Measurements from ENCODE around the gene KRT27.
A peak's percentile ranks its signal among the peaks of the same experiment; 100 is the strongest.

DNA sequence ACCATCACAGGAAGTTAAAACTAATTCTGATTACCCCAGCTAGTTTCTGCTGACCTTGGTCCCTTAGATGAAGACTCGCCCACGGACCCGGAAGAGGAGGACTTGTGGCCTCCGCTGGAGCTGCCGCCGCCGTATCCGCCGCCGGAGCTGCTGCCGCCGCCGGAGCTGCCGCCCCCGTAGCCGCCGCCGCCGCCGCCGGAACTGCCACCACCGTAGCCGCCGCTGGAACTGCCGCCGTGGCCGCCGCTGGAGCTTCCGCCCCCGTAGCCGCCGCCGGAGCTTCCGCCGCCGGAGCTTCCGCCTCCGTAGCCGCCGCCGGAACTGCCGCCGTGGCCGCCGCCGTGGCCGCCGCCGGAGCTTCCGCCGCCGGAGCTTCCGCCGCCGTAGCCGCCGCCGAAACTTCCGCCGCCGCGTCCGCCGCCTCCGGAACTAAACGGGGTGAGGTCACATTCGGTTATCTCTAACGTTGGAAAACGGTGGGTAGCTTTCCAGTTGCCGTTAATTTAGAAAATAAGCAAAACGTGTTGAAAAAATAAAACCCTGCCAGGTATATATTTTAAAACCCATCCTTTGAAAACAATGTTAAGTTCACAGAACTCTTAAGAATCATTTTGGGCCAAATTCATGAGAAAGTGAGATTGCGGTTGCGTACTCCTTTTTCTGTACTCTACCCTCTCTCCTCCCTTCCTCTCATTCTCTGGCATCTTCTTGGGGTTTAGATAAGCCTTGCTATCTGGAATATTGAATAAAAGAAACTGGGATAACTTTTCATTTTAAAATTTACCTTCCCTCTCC is 36.6 kb upstream of the KRT27 start:
- TF ChIP-seq, protein P1, sequence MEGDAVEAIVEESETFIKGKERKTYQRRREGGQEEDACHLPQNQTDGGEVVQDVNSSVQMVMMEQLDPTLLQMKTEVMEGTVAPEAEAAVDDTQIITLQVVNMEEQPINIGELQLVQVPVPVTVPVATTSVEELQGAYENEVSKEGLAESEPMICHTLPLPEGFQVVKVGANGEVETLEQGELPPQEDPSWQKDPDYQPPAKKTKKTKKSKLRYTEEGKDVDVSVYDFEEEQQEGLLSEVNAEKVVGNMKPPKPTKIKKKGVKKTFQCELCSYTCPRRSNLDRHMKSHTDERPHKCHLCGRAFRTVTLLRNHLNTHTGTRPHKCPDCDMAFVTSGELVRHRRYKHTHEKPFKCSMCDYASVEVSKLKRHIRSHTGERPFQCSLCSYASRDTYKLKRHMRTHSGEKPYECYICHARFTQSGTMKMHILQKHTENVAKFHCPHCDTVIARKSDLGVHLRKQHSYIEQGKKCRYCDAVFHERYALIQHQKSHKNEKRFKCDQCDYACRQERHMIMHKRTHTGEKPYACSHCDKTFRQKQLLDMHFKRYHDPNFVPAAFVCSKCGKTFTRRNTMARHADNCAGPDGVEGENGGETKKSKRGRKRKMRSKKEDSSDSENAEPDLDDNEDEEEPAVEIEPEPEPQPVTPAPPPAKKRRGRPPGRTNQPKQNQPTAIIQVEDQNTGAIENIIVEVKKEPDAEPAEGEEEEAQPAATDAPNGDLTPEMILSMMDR (IDR thresholded peaks at IDR 0.05): no peak
- TF ChIP-seq POLR2A (IDR thresholded peaks at IDR 0.05): peak; percentile 34 to 40 (median 39)

Measured in body of pancreas (tissue), 4 donors.